Spleen (tissue), 7 donors: ENCODE measurements around the gene ENTPD3.

Experiments
- CTCF ChIP-seq, 11 experiments: fragments of 200-600 bp in 7 of 11; fragments of 450-650 bp in 4 of 11; sonication (generic) in 4 of 11; IDR thresholded peaks in 8 of 11; conservative IDR thresholded peaks in 3 of 11; 1 replicate in 7 of 11; 2 replicates in 4 of 11; pipeline versions ENCODE4 v1.4.0 to v1.8.0; 2016 to 2021; ENCODE audit warnings: antibody characterized with exemption in 11 of 11, inconsistent platforms in 4 of 11, mild to moderate bottlenecking in 1 of 11
- POLR2A ChIP-seq, 3 donors: fragments of 450-650 bp; IDR thresholded peaks; one replicate each; pipeline ENCODE4 v1.5.1; 2017; ENCODE audit warnings: antibody characterized with exemption in 3 of 3, mild to moderate bottlenecking in 1 of 3
- donor health status: DM: no; HTN: no; CAD: no; lungs with moderate emphysema.
- donor health status: DM: no; HTN: no; CAD: no.
- donor health status: DM: no; HTN: no; CAD: no.

GRCh38 chr3:40355410-40355809 lies 31.6 kb upstream of the ENTPD3 start:
- no peak for TF ChIP-seq POLR2A (IDR thresholded peaks at IDR 0.05)
- no peak for TF ChIP-seq CTCF (IDR thresholded peaks at IDR 0.05 in 8 of 11, conservative IDR thresholded peaks at IDR 0.05 in 3 of 11)
